ENCODE measurements around the gene RNF220. TPM values are rescaled to one million over a fixed set of nuclear protein-coding genes. Genes with fewer than 3 reads are reported as not detected.

RNF220 gene
- total RNA-seq, 1 donor, result 53.2 TPM

DNA sequence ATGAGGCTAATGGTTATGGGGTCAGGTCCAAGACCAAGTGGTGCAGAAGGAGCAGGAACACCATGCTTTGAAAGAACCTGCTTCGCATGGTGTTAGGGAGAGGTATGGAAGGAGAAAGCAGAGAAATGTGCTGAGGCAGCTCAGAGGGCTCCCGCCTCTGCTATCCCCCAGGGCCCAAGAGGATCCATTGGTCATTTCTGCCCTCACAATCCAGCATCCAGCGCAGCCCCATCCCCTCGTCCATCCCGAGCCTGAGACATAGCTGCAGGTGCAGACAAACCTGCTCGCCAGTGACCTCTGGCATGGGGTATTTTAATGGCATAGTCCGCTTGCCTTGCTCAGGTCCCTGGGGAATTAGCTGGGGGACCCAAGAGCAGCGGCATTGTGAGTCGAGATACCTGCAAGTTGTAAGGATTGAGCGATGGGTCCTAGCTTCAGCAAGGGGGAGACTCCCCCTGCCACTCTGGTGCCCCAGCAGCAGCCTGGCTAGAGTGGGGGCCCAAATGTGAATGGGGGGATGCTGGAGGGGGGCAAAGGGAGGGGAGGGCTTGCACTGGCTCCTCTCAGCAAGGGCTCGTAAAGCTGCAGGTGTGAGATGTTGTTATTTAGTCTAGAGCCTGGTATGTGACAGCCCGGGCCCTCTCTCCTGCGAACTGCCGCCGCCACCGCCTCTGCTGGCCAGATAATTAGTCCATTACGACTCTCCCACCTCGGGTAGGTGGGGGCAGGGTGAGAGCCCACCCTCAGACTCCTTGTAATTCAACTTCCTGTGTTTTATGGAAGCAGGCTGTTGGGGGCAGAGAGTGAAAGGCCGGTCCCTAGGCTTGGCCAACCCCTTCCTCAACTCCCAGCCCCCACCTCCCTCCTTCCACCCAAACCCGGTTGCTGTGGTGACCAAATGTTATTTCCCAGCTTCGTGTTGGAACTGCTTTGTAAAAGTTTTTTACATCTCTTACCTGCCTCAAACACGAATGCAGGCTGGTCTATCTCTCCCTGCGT, 118.8 kb downstream of the RNF220 start:
- TF ChIP-seq, protein P1, sequence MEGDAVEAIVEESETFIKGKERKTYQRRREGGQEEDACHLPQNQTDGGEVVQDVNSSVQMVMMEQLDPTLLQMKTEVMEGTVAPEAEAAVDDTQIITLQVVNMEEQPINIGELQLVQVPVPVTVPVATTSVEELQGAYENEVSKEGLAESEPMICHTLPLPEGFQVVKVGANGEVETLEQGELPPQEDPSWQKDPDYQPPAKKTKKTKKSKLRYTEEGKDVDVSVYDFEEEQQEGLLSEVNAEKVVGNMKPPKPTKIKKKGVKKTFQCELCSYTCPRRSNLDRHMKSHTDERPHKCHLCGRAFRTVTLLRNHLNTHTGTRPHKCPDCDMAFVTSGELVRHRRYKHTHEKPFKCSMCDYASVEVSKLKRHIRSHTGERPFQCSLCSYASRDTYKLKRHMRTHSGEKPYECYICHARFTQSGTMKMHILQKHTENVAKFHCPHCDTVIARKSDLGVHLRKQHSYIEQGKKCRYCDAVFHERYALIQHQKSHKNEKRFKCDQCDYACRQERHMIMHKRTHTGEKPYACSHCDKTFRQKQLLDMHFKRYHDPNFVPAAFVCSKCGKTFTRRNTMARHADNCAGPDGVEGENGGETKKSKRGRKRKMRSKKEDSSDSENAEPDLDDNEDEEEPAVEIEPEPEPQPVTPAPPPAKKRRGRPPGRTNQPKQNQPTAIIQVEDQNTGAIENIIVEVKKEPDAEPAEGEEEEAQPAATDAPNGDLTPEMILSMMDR (IDR thresholded peaks at IDR 0.05; ENCODE audit: extremely low read depth, low read depth, low read length), result no peak
- no peaks in the 10 kb centered on the region for H3K36me3 ChIP-seq (ENCODE audit: insufficient read depth, low read length)
- H3K27ac ChIP-seq (ENCODE audit: low read depth, low read length), result no peak overlapping the region
- no peak for DNase-seq (ENCODE audit: insufficient read length, low spot score, missing footprints)
- H3K27me3 ChIP-seq (ENCODE audit: insufficient read depth, low read length), result peaks cover 53% of the 10 kb centered on the region
- no peaks in the 10 kb centered on the region for H3K9me3 ChIP-seq (ENCODE audit: low read depth, low read length)
- no peak overlapping the region for H3K4me3 ChIP-seq (ENCODE audit: insufficient read depth, low read length)
- H3K4me2 ChIP-seq (ENCODE audit: insufficient read depth, low read length), result peak overlapping the region; percentile 53
- H3K4me1 ChIP-seq (ENCODE audit: insufficient read depth, low read length), result no peaks in the 10 kb centered on the region
- H2AFZ ChIP-seq (ENCODE audit: low read length), result no peak overlapping the region
- H4K20me1 ChIP-seq (ENCODE audit: insufficient read depth, low read length), result no peaks in the 10 kb centered on the region
- H3K79me2 ChIP-seq (ENCODE audit: insufficient read depth, low read length), result no peaks in the 10 kb centered on the region

DNA sequence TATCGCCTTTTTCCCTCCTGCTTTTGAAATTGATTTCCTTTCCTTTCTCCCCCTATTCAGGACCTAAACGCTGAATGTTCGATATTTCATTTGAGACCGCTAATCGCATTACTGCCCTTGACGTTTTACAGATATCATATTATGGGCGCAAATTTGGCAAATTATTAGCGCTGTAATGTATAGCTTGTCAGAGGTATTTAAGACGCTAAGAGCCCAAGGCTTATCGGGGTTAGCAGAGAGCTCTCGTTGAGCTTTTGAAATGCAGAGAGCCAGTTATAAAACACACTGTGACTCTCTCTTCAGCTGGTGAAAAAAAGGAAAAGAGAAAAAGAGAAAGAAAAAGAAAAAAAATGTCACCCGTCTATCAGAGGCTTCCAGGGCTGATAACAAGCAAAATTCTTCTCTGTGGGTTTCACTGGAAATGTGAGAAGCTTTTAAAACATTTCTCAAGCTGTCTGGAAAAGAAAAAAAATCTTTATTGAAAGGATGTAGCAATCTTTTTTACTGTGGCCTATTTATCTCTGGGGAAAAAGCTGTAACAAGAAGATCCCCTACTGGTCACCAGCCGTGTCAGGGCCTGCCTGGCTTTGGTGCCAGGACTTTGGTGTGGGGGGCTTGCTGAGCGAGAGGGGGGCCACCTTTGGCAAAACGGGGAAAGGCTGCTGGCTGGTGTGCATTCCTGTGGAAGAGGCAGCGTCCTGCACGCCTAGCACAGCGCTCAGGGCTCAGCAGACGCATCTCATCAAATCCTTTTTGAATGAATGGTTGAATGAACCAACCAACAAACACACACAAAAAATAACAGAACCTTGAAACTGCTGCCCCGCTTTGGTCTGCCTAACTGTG, 119.8 kb downstream of the RNF220 start:
- Histone ChIP-seq H3K27ac (ENCODE audit: low read depth, low read length) (no peak overlapping the region), H3K4me1 (ENCODE audit: insufficient read depth, low read length) (no peaks in the 10 kb centered on the region), H3K4me3 (ENCODE audit: insufficient read depth, low read length) (no peak overlapping the region), H3K4me2 (ENCODE audit: insufficient read depth, low read length) (peak overlapping the region; percentile 53), H3K9me3 (ENCODE audit: low read depth, low read length) (no peaks in the 10 kb centered on the region), H3K27me3 (ENCODE audit: insufficient read depth, low read length) (peaks cover 53% of the 10 kb centered on the region), H2AFZ (ENCODE audit: low read length) (no peak overlapping the region), H3K36me3 (ENCODE audit: insufficient read depth, low read length) (no peaks in the 10 kb centered on the region), H3K79me2 (ENCODE audit: insufficient read depth, low read length) (no peaks in the 10 kb centered on the region), H4K20me1 (ENCODE audit: insufficient read depth, low read length) (no peaks in the 10 kb centered on the region)
- no peak for DNase-seq (ENCODE audit: insufficient read length, low spot score, missing footprints)
- TF ChIP-seq, protein P1 (IDR thresholded peaks at IDR 0.05; ENCODE audit: extremely low read depth, low read depth, low read length), result no peak

DNA sequence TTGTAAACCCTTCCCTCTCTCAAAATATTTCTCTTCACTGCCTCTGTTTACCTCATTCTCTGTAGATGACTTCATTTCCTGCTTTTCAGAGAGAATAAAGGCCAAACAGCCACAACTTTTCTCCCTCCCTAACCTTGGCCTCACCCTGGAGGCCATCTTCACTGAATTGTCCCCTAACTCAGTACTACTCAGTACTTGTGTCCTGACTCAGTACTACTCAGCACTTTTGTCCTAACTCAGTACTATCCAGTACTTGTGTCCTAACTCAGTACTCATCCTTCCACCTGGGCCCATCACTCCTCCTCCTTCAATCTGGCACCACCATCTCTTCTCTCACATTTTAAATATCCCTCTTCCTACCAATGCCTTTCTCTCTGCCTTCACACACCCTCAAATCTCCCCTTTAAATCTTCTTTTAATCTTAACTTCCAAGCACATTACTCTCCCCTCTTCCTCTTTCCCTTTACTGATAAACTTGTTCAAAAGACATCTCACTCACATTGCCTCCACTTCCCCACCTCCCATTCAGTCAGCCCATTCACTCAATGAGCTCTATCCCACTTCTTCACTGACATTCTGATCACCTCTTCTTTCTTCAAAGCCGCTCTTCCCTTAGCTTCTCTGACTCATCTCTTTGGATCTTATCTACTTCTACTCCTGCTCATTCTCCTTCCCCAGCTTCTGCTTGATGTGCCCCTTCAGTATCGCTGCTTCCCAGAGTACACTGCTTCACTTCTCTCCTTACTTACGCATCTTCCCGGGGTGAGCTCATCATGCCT, 121.4 kb downstream of the RNF220 start:
- Histone ChIP-seq H3K9me3 (ENCODE audit: low read depth, low read length) (no peaks in the 10 kb centered on the region), H3K4me2 (ENCODE audit: insufficient read depth, low read length) (no peak overlapping the region), H3K27me3 (ENCODE audit: insufficient read depth, low read length) (peaks cover 46% of the 10 kb centered on the region), H3K36me3 (ENCODE audit: insufficient read depth, low read length) (no peaks in the 10 kb centered on the region), H3K27ac (ENCODE audit: low read depth, low read length) (no peak overlapping the region), H3K4me3 (ENCODE audit: insufficient read depth, low read length) (no peak overlapping the region), H4K20me1 (ENCODE audit: insufficient read depth, low read length) (no peaks in the 10 kb centered on the region), H3K4me1 (ENCODE audit: insufficient read depth, low read length) (no peaks in the 10 kb centered on the region), H2AFZ (ENCODE audit: low read length) (no peak overlapping the region), H3K79me2 (ENCODE audit: insufficient read depth, low read length) (no peaks in the 10 kb centered on the region)
- TF ChIP-seq, protein P1 (IDR thresholded peaks at IDR 0.05; ENCODE audit: extremely low read depth, low read depth, low read length), result no peak
- DNase-seq (ENCODE audit: insufficient read length, low spot score, missing footprints), result no peak

Measured in osteoblast (primary cell).